GM19025 (cell line): ENCODE data around the gene TMCO4.
A peak's percentile ranks its signal among the peaks of the same experiment; 100 is the strongest.

ENCODE experiments used
- ATAC-seq: cut with Tn5 transposase; IDR thresholded peaks from one replicate; pipeline ENCODE4 v1.9.1; 2021; ENCODE audit warnings: mild to moderate bottlenecking, low read depth, moderate library complexity; ENCODE audit not compliant: unreplicated experiment

The TMCO4 gene

GRCh38 chr1:19723874-19724273, 75.8 kb downstream of the TMCO4 start:
- no peak for ATAC-seq

GRCh38 chr1:19720973-19721372, 78.7 kb downstream of the TMCO4 start:
- ATAC-seq = no peak

GRCh38 chr1:19720174-19720573, 79.5 kb downstream of the TMCO4 start:
- no peak for ATAC-seq

GRCh38 chr1:19717467-19717866, 82.2 kb downstream of the TMCO4 start:
- no peak for ATAC-seq

GRCh38 chr1:19715334-19716203, 84.1 kb downstream of the TMCO4 start:
- peak; percentile 63 for ATAC-seq

GRCh38 chr1:19712928-19713327, 86.8 kb downstream of the TMCO4 start:
- no peak for ATAC-seq

GRCh38 chr1:19710825-19711611, 88.7 kb downstream of the TMCO4 start:
- no peak for ATAC-seq

GRCh38 chr1:19709260-19709793, 90.4 kb downstream of the TMCO4 start:
- no peak for ATAC-seq

- ATAC-seq = no peak
These were observed 91.1 kb downstream of the TMCO4 start for GRCh38 chr1:19708567-19709110.

- no peak for ATAC-seq
These were observed 93.6 kb downstream of the TMCO4 start for GRCh38 chr1:19706136-19706535.

- ATAC-seq = no peak
These were observed 94.3 kb downstream of the TMCO4 start for GRCh38 chr1:19705464-19705863.

- no peak for ATAC-seq
These were observed 95.2 kb downstream of the TMCO4 start for GRCh38 chr1:19704247-19705113.

- no peak for ATAC-seq
These were observed 96.4 kb downstream of the TMCO4 start for GRCh38 chr1:19703280-19703679.

GRCh38 chr1:19700079-19700777, 99.5 kb downstream of the TMCO4 start:
- ATAC-seq = no peak

- ATAC-seq = no peak
These were observed 101.5 kb downstream of the TMCO4 start for GRCh38 chr1:19698181-19698580.

- no peak for ATAC-seq
These were observed 102.9 kb downstream of the TMCO4 start for GRCh38 chr1:19696820-19697219.

- ATAC-seq = no peak
These were observed 103.9 kb downstream of the TMCO4 start for GRCh38 chr1:19695772-19696171.

- ATAC-seq = no peak
These were observed 105.4 kb downstream of the TMCO4 start for GRCh38 chr1:19694298-19694697.

- ATAC-seq = no peak
These were observed 109.4 kb downstream of the TMCO4 start for GRCh38 chr1:19690342-19690741.

- no peak for ATAC-seq
These were observed 109.9 kb downstream of the TMCO4 start for GRCh38 chr1:19689856-19690255.
